Caco-2 (cell line): ENCODE results near the gene APC. TPM values are rescaled to one million over a fixed set of nuclear protein-coding genes. Genes with fewer than 3 reads are reported as not detected.

Source experiments
- BruUV-seq: library from RNA; stranded (reverse); fragments of 400-500 nt; replicated peaks from 2 replicates; lab custom pipeline; 2021; lab: Mats Ljungman, UMichigan
- CTCF ChIA-PET: fragments of 300-600 bp; sonication (Branson Sonifier 250); formaldehyde crosslinking; loops from one replicate; lab custom pipeline; 2022; ENCODE audit warnings: antibody characterized with exemption; lab: Charles Lee
- POLR2A ChIA-PET: fragments of 300-600 bp; sonication (Branson Sonifier 250); formaldehyde crosslinking; loops from one replicate; lab custom pipeline; 2022; ENCODE audit warnings: antibody characterized with exemption; lab: Charles Lee
- DNase-seq, 2 experiments: peaks; one replicate each; pipeline versions ENCODE4 v3.0.0 to v3.0.0-alpha.2; 2020 to 2022
- H3K27me3 ChIP-seq: replicated peaks from 2 replicates; pipeline ENCODE4 v1.6.0; 2011; ENCODE audit warnings: low read length; ENCODE audit not compliant: control insufficient read depth, insufficient read depth
- H3K36me3 ChIP-seq: 2 replicates; pipeline ENCODE4 v1.5.1; 2011; ENCODE audit warnings: low read length; ENCODE audit not compliant: control insufficient read depth, insufficient read depth
- H3K4me1 ChIP-seq: fragments of 250-450 bp; sonication (Bioruptor Pico); 2 replicates; pipeline ENCODE4 v1.5.1; 2020; ENCODE audit warnings: mild to moderate bottlenecking
- H3K4me3 ChIP-seq: 2 replicates; pipeline ENCODE4 v1.5.1; 2011; ENCODE audit warnings: low read depth, mild to moderate bottlenecking, control low read depth, low read length
- H3K9me3 ChIP-seq: fragments of 250-450 bp; sonication (Bioruptor Pico); 2 replicates; pipeline ENCODE4 v1.5.1; 2020; ENCODE audit warnings: mild to moderate bottlenecking, moderate library complexity
- H3K27ac Mint-ChIP-seq: one replicate; pipeline ENCODE4 v1.8.0; 2022; ENCODE audit warnings: mixed read lengths; ENCODE audit not compliant: unreplicated experiment
- H3K27me3 Mint-ChIP-seq: one replicate; pipeline ENCODE4 v1.8.0; 2022; ENCODE audit warnings: mixed read lengths; ENCODE audit not compliant: insufficient read depth, unreplicated experiment
- H3K36me3 Mint-ChIP-seq: one replicate; pipeline ENCODE4 v1.8.0; 2022; ENCODE audit warnings: mild to moderate bottlenecking, mixed read lengths; ENCODE audit not compliant: insufficient read depth, unreplicated experiment
- H3K4me1 Mint-ChIP-seq: one replicate; pipeline ENCODE4 v1.8.0; 2022; ENCODE audit warnings: low read depth, mixed read lengths; ENCODE audit not compliant: unreplicated experiment
- H3K4me3 Mint-ChIP-seq: one replicate; pipeline ENCODE4 v1.8.0; 2022; ENCODE audit warnings: mild to moderate bottlenecking, moderate library complexity, mixed read lengths; ENCODE audit not compliant: unreplicated experiment
- H3K9me3 Mint-ChIP-seq: one replicate; pipeline ENCODE4 v1.8.0; 2022; ENCODE audit warnings: mixed read lengths; ENCODE audit not compliant: unreplicated experiment
- CTCF ChIP-seq, 2 experiments: fragments of 200-600 bp in 1 of 2; IDR thresholded peaks; 1 replicate in 1 of 2; 2 replicates in 1 of 2; pipeline versions ENCODE4 v1.5.1 to v1.8.0; 2011 to 2022; ENCODE audit warnings: antibody characterized with exemption in 1 of 2, control low read depth in 1 of 2, inconsistent platforms in 1 of 2, low read depth in 1 of 2, low read length in 1 of 2, mild to moderate bottlenecking in 1 of 2, moderate library complexity in 1 of 2; ENCODE audit not compliant: insufficient read depth in 1 of 2, severe bottlenecking in 1 of 2, unreplicated experiment in 1 of 2
- intact Hi-C: fragments of 100-400 bp; cut with micrococcal nuclease; formaldehyde crosslinking; loops from one replicate; pipeline ENCODE4 v1.10.0; 2022; ENCODE audit not compliant: unreplicated experiment
- total RNA-seq: library from RNA; stranded (reverse); gene quantifications from 2 replicates; pipeline ENCODE4 v1.2.3, GENCODE V29; 2022

APC gene
- total RNA-seq, 1 experiment from 2014 or later: 28.6 TPM

- H3K36me3 ChIP-seq: peaks cover 2% of the 10 kb centered on the region
- CTCF ChIA-PET: interaction anchor here (0.7 to 1.1 kb wide), 2 partner anchors 32 to 189 kb away, joined by 3 read pairs; no protein-coding TSS in a partner anchor
- Mint-ChIP-seq H3K4me3 (no peak overlapping the region), H3K36me3 (peaks cover 26% of the 10 kb centered on the region), H3K4me1 (peaks cover 12% of the 10 kb centered on the region), H3K27me3 (no peaks in the 10 kb centered on the region), H3K9me3 (no peaks in the 10 kb centered on the region), H3K27ac (no peak overlapping the region)
- no peak for TF ChIP-seq CTCF (IDR thresholded peaks at IDR 0.05; ENCODE audit: insufficient read depth in 1 of 2, low read depth in 1 of 2, low read length in 1 of 2, severe bottlenecking in 1 of 2, unreplicated experiment in 1 of 2)
- no peak for DNase-seq
- intact Hi-C loops: no loop called here
- no peaks in the 10 kb centered on the region for H3K9me3 ChIP-seq
- H3K4me3 ChIP-seq: no peak overlapping the region
- peaks cover 19% of the 10 kb centered on the region for H3K4me1 ChIP-seq
- no TSS peak for BruUV-seq
- POLR2A ChIA-PET: no interaction called here
- H3K27me3 ChIP-seq: no peaks in the 10 kb centered on the region
Measured at GRCh38 chr5:112880219-112880964, 142.7 kb downstream of the APC start.

- ChIA-PET CTCF (no interaction called here), POLR2A (no interaction called here)
- Mint-ChIP-seq H3K4me3 (no peak overlapping the region), H3K27me3 (no peaks in the 10 kb centered on the region), H3K36me3 (peaks cover 15% of the 10 kb centered on the region), H3K9me3 (no peaks in the 10 kb centered on the region), H3K4me1 (peaks cover 1% of the 10 kb centered on the region), H3K27ac (no peak overlapping the region)
- DNase-seq: no peak
- intact Hi-C loops: no loop called here
- Histone ChIP-seq H3K9me3 (no peaks in the 10 kb centered on the region), H3K36me3 (peaks cover 2% of the 10 kb centered on the region), H3K4me1 (peaks cover 7% of the 10 kb centered on the region), H3K27me3 (no peaks in the 10 kb centered on the region), H3K4me3 (no peak overlapping the region)
- BruUV-seq: no TSS peak
- no peak for TF ChIP-seq CTCF (IDR thresholded peaks at IDR 0.05; ENCODE audit: insufficient read depth in 1 of 2, low read depth in 1 of 2, low read length in 1 of 2, severe bottlenecking in 1 of 2, unreplicated experiment in 1 of 2)
Measured at GRCh38 chr5:112883192-112883591, 145.5 kb downstream of the APC start.

GRCh38 chr5:112885001-112885400 lies 147.3 kb downstream of the APC start:
- Mint-ChIP-seq H3K27ac (no peak overlapping the region), H3K27me3 (no peaks in the 10 kb centered on the region), H3K36me3 (peaks cover 18% of the 10 kb centered on the region), H3K4me1 (no peaks in the 10 kb centered on the region), H3K4me3 (no peak overlapping the region), H3K9me3 (no peaks in the 10 kb centered on the region)
- H3K4me3 ChIP-seq: no peak overlapping the region
- CTCF ChIA-PET: no interaction called here
- BruUV-seq: no TSS peak
- no peak for DNase-seq
- no peak for TF ChIP-seq CTCF (IDR thresholded peaks at IDR 0.05; ENCODE audit: insufficient read depth in 1 of 2, low read depth in 1 of 2, low read length in 1 of 2, severe bottlenecking in 1 of 2, unreplicated experiment in 1 of 2)
- no peaks in the 10 kb centered on the region for H3K27me3 ChIP-seq
- H3K9me3 ChIP-seq: no peaks in the 10 kb centered on the region
- intact Hi-C loops: no loop called here
- peaks cover 2% of the 10 kb centered on the region for H3K36me3 ChIP-seq
- POLR2A ChIA-PET: no interaction called here
- no peaks in the 10 kb centered on the region for H3K4me1 ChIP-seq
